Activated CD4-positive, alpha-beta memory T cell treated with anti-CD3 and anti-CD28 coated beads for 36 hours (primary cell): ENCODE results near the gene ALOX5. TPM values are rescaled to one million over a fixed set of nuclear protein-coding genes. Genes with fewer than 3 reads are reported as not detected.

Source experiments
- CTCF ChIA-PET: fragments of 350-600 bp; sonication (Branson Sonifier 250); formaldehyde crosslinking; loops from one replicate; lab custom pipeline; 2021; ENCODE audit warnings: antibody characterized with exemption, inconsistent platforms; lab: Charles Lee
- POLR2A ChIA-PET: fragments of 350-600 bp; sonication (Branson Sonifier 250); formaldehyde crosslinking; loops from one replicate; lab custom pipeline; 2021; ENCODE audit warnings: antibody characterized with exemption; lab: Charles Lee
- DNase-seq: peaks from one replicate; pipeline ENCODE4 v3.0.0-alpha.2; 2020
- H3K27ac Mint-ChIP-seq: one replicate; pipeline ENCODE4 v1.8.0; 2021; ENCODE audit warnings: mixed read lengths
- H3K27me3 Mint-ChIP-seq: one replicate; pipeline ENCODE4 v1.8.0; 2021; ENCODE audit warnings: mixed read lengths
- H3K36me3 Mint-ChIP-seq: one replicate; pipeline ENCODE4 v1.8.0; 2021; ENCODE audit warnings: mixed read lengths
- H3K4me1 Mint-ChIP-seq: one replicate; pipeline ENCODE4 v1.8.0; 2021; ENCODE audit warnings: low read depth, mixed read lengths
- H3K4me3 Mint-ChIP-seq: one replicate; pipeline ENCODE4 v1.8.0; 2021; ENCODE audit warnings: mild to moderate bottlenecking, mixed read lengths
- H3K9me3 Mint-ChIP-seq: one replicate; pipeline ENCODE4 v1.8.0; 2021; ENCODE audit warnings: mixed read lengths
- intact Hi-C: fragments of 100-400 bp; cut with micrococcal nuclease; formaldehyde crosslinking; loops from one replicate; pipeline ENCODE4 v1.15.1; 2023
- total RNA-seq, 2 experiments: library from RNA; stranded (reverse); gene quantifications; one replicate each; pipeline ENCODE4 v1.2.3, GENCODE V29; 2021

ALOX5 gene
- total RNA-seq, 2 experiments from 2014 or later, result 1.1 to 1.3 TPM

DNA sequence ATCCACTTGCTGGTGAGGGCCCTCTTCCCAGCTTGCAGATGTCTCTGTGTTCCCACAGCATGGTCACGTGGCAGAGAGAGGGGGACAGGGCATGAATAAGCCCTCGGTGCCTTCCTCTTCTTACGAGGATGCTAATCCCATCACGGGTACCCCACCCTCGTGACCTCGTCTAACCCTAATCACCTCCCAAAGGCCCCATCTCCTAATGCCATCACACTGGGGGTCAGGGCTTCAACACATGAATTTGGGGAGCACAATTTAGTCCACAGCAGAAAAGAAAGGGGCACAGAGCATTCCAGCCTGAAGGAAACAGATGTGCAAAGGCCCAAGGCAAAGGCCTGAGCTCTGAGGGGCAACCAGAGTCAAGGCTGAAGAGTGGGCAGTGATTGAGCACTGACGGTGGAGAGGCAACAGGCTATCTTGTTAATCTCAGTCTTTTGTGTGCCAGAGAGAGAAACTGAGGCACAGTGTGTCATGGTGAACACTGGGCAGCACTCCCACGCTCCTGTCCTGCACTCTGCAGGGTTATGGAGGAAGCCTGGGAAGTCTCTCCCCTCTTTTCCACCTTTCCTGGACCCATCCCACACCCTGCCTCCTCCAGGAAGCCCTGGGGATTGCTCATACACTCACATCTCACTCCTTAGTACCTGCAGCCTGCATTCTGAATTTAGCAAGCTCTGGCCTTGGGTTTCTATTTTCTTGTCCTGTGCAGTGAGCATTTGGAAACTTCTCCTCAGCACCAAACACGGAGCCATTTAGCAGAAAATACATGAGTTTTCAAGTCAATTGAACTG is 49.0 kb downstream of the ALOX5 start:
- Mint-ChIP-seq H3K36me3 (no peaks in the 10 kb centered on the region), H3K9me3 (no peaks in the 10 kb centered on the region), H3K27me3 (peaks cover 8% of the 10 kb centered on the region), H3K4me1 (peaks cover 47% of the 10 kb centered on the region), H3K27ac (no peak overlapping the region), H3K4me3 (no peak overlapping the region)
- POLR2A ChIA-PET, result no interaction called here
- intact Hi-C loops, result no loop called here
- no peak for DNase-seq
- CTCF ChIA-PET, result no interaction called here

DNA sequence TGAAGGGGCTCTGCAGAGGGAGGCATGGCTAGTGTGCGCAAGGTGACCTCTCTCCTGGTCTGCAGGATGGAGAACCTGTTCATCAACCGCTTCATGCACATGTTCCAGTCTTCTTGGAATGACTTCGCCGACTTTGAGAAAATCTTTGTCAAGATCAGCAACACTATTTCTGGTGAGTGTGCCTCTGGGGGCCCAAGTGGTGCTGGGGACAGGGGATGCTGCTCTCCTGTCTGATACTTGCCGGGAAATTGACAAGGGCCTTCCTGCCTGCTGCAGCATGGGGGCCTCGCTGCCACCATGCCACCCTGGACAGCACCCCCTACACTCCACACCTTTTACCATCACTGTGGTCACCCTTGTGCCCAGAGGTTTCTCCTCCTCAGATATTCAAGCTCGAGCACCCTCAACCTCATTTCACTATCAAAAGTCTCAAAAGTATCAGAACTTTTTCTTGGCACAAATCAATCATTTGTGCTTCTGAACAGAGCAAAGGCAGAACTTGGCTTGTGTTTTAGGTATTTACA is 50.0 kb downstream of the ALOX5 start:
- no peak for DNase-seq
- H3K9me3 Mint-ChIP-seq, result no peaks in the 10 kb centered on the region
- intact Hi-C loops, result no loop called here
- H3K4me1 Mint-ChIP-seq, result peaks cover 39% of the 10 kb centered on the region
- no peak overlapping the region for H3K27ac Mint-ChIP-seq
- no peaks in the 10 kb centered on the region for H3K36me3 Mint-ChIP-seq
- ChIA-PET POLR2A (no interaction called here), CTCF (no interaction called here)
- H3K4me3 Mint-ChIP-seq, result no peak overlapping the region
- H3K27me3 Mint-ChIP-seq, result peaks cover 3% of the 10 kb centered on the region

DNA sequence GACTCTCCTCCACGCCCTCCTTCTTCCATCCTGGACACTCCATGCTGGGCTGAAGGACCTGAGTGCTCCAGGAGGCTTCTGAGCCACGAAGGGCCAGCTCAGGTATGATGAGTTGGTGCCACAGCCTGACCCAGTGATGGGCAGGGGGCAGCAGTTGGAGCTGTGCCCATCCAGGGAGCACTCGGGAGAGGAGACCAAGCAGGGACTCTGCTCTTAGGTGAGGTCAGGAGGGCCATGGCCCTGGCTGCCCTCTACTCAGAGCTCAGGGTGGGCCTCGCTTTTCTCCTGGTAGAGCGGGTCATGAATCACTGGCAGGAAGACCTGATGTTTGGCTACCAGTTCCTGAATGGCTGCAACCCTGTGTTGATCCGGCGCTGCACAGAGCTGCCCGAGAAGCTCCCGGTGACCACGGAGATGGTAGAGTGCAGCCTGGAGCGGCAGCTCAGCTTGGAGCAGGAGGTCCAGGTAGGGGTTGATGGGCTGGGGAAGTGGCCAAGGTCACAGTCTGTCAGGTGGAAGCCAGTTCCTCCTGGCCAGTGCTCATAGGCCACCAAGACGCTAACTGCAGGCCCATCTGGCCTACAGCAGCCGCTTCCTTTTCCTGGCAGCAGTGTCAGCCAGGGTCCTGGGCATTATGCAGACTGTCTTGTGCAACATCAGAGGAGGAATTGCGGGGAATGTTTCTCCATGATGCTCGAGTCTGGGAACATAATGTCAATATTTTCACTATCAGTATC is 50.8 kb downstream of the ALOX5 start:
- ChIA-PET CTCF (interaction anchor here (1.2 kb wide), 1 partner anchor 40 kb away, joined by 4 read pairs; no protein-coding TSS in a partner anchor), POLR2A (no interaction called here)
- Mint-ChIP-seq H3K27me3 (no peaks in the 10 kb centered on the region), H3K4me3 (no peak overlapping the region), H3K4me1 (peaks cover 31% of the 10 kb centered on the region), H3K36me3 (no peaks in the 10 kb centered on the region), H3K9me3 (no peaks in the 10 kb centered on the region), H3K27ac (no peak overlapping the region)
- intact Hi-C loops, result no loop called here
- no peak for DNase-seq

DNA sequence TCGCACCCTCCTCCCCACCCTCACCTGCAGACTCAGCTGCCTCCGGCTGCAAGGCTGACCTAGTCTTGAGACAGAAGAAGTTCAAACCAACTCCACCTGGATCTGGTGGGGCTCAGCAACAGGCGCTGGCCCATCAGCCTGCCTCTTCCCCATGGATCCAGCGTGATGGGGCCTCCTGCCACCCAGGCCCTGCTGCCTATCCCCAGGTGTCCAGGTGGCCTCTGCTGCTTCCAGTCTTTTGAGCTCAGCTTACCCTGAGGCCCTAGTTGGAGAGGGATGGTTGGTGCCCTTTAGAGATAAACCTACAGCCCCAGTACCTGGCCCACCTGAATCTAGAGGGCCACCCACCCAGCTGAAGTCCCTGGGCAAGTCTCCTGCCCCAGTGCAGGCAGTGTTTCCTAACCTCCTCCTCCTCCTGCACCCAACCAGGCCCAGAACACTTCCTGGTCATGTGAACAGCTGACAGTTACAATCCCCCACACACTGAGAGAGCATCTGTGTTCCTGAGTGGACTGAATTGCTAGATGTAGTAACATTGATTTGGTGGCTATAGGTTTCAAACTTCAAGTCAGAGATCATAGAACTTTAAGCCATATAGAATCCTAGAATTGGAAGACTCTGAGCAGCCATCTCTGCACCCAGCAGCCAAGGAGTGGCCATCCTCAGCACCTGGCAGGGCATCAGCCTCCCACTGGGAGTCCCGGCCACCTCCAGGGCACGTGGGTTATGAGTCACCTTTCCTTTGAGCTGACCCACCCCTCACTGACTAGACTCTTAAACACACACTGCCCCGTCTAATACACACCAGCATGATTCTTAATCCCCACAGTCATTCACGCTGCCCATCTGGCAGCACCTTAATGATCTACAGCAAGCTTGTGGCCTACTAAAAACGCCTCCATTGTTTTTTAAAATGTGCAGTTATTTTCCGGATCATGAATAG is 51.9 kb downstream of the ALOX5 start:
- H3K27me3 Mint-ChIP-seq, result no peaks in the 10 kb centered on the region
- H3K27ac Mint-ChIP-seq, result no peak overlapping the region
- CTCF ChIA-PET, result interaction anchor here (1.2 kb wide), 1 partner anchor 39 kb away, joined by 4 read pairs; no protein-coding TSS in a partner anchor
- intact Hi-C loops, result no loop called here
- no peaks in the 10 kb centered on the region for H3K9me3 Mint-ChIP-seq
- no peaks in the 10 kb centered on the region for H3K36me3 Mint-ChIP-seq
- H3K4me1 Mint-ChIP-seq, result peaks cover 21% of the 10 kb centered on the region
- no peak for DNase-seq
- POLR2A ChIA-PET, result no interaction called here
- H3K4me3 Mint-ChIP-seq, result no peak overlapping the region

DNA sequence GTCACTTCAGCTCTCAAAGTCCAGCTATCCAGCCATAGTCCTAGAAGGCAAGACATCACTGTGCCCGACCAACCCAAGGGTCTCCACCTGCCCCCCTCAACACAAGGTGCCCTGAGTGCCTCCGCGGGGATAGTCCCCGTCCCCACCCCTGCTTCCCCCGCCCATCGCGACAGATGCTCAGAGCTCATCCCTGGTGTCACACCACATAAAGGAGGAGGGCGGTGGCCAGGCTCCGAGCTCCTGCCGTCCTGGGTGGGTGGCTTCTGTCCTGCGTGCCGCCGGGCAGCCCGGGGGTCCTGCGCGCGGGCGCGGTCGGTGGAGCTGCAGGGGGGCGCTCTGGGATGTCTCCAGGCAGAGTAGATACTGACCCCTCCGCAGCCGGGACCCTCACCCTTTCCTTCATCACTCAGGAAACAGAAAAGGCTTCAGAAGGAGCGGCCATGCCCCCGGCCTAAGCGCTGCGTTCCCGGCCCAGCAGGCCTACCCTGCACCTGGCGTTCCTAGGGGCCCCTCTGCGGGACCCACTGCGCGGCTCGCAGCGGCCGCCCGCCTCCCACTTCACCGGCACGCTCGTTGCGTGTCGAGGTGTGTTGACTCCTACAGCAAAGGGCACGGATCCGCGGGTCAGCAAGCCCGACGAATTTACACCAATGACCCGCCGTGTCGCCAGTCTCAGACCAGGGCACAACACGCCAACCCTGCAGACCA is 53.4 kb downstream of the ALOX5 start:
- Mint-ChIP-seq H3K4me3 (no peak overlapping the region), H3K9me3 (no peaks in the 10 kb centered on the region), H3K36me3 (no peaks in the 10 kb centered on the region), H3K4me1 (peaks cover 8% of the 10 kb centered on the region), H3K27ac (no peak overlapping the region), H3K27me3 (no peaks in the 10 kb centered on the region)
- ChIA-PET POLR2A (no interaction called here), CTCF (no interaction called here)
- intact Hi-C loops, result no loop called here
- DNase-seq, result no peak

DNA sequence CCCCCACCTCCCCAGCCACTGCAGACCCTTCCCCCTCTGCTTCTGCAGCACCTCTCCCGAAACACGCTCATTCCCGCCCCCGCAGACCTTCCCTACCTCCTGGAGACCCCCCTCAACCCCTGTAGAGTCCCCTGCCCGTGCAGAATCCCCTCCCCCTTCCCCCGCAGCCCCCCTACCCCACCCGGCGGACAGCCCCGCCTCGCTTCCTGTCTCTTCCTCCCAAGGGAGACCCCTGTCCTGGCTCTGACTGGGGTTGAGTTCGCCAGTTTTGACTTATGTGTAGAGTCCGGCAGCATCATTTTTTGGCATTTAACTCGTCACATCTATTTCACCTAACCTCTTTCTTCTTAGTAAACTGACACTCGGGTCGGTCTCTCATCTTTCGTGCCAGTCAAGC is 54.0 kb downstream of the ALOX5 start:
- Mint-ChIP-seq H3K4me3 (no peak overlapping the region), H3K36me3 (no peaks in the 10 kb centered on the region), H3K27ac (no peak overlapping the region), H3K4me1 (peaks cover 11% of the 10 kb centered on the region), H3K27me3 (no peaks in the 10 kb centered on the region), H3K9me3 (no peaks in the 10 kb centered on the region)
- ChIA-PET POLR2A (no interaction called here), CTCF (no interaction called here)
- intact Hi-C loops, result no loop called here
- no peak for DNase-seq

DNA sequence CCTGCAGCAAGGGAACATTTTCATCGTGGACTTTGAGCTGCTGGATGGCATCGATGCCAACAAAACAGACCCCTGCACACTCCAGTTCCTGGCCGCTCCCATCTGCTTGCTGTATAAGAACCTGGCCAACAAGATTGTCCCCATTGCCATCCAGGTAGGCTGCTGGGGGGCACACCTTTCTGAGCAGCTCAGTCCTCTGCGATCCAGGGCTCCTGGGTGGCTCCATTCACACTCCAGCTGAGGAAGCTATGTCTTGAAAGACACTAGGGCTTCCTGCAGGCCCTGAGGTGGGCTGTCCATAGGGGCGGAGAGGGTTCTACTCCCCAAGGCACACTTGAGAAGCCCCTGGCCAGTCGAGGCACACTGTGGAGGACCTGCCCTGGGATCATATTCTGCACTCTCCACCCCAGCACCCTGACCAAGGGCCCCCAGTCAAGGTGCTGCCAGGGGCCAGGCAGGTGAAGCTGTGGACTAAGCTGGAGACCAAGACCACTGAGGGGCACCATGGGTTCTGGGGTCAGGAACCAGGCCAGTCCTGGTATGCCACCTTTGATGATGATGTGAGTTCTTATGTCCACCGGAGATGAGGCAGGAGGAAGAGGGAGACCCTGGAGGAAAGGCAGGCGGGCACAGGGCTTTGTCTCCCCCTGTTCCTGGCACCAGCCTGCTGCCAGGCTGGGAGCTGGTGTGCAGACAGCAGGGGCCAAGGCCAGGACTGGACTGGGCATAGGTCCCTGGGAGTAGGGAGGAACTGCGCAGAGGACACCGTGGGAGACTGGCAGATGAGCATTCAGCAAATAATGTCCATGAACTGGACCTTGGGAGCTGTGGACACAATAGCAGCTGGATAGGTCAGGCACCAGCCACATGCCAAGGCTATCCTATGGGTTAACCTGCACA is 54.8 kb downstream of the ALOX5 start:
- H3K4me1 Mint-ChIP-seq, result peaks cover 20% of the 10 kb centered on the region
- CTCF ChIA-PET, result no interaction called here
- no peaks in the 10 kb centered on the region for H3K9me3 Mint-ChIP-seq
- DNase-seq, result no peak
- no peaks in the 10 kb centered on the region for H3K36me3 Mint-ChIP-seq
- POLR2A ChIA-PET, result no interaction called here
- H3K4me3 Mint-ChIP-seq, result no peak overlapping the region
- no peak overlapping the region for H3K27ac Mint-ChIP-seq
- intact Hi-C loops, result no loop called here
- no peaks in the 10 kb centered on the region for H3K27me3 Mint-ChIP-seq

DNA sequence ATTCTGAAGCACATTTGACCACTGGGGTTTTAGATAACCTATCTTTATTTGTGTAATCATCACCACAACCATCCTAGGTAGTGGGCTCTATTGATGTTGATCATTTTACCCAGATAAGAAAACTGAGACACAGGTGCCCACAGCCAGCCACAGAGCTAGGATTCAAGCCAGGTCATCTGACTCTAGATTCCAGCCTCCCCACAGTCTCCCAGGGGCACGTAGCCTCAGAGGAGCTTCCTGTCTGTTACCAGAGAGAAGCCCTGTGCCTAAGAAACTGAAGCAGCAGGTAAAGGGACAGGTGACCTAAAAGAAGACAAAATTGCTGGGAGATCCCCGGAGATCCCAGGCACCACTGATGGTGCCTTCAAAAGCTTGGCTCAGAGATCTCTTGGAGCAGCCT is 55.8 kb downstream of the ALOX5 start:
- Mint-ChIP-seq H3K27ac (no peak overlapping the region), H3K27me3 (no peaks in the 10 kb centered on the region), H3K4me1 (peaks cover 26% of the 10 kb centered on the region), H3K36me3 (no peaks in the 10 kb centered on the region), H3K4me3 (no peak overlapping the region), H3K9me3 (no peaks in the 10 kb centered on the region)
- ChIA-PET POLR2A (no interaction called here), CTCF (interaction anchor here (0.7 kb wide), 1 partner anchor 150 kb away, joined by 3 read pairs; no protein-coding TSS in a partner anchor)
- intact Hi-C loops, result no loop called here
- DNase-seq, result no peak

DNA sequence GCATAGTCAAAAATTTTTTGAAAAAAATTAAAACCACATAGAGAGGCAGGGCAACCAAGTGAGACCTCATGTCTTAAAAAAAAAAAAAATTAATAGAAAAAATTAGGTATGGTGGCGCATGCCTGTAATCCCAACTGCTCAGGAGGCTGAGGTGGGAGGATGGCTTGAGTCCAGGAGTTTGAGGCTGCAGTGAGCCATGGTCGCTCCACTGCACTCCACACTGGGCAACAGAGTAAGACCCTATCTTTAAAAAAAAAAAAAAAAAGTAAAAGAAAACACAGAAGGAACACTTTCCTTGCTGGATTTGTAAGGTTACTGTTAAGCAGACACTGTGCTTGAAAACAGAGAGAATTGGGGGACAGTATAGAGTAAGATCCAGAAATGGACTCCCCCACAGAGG is 58.1 kb downstream of the ALOX5 start:
- H3K4me1 Mint-ChIP-seq, result peaks cover 18% of the 10 kb centered on the region
- DNase-seq, result no peak
- CTCF ChIA-PET, result interaction anchor here (1.5 kb wide), 1 partner anchor 182 kb away, joined by 3 read pairs; no protein-coding TSS in a partner anchor
- H3K27ac Mint-ChIP-seq, result no peak overlapping the region
- H3K27me3 Mint-ChIP-seq, result no peaks in the 10 kb centered on the region
- no peaks in the 10 kb centered on the region for H3K36me3 Mint-ChIP-seq
- intact Hi-C loops, result no loop called here
- no peak overlapping the region for H3K4me3 Mint-ChIP-seq
- POLR2A ChIA-PET, result no interaction called here
- H3K9me3 Mint-ChIP-seq, result peaks cover 2% of the 10 kb centered on the region

DNA sequence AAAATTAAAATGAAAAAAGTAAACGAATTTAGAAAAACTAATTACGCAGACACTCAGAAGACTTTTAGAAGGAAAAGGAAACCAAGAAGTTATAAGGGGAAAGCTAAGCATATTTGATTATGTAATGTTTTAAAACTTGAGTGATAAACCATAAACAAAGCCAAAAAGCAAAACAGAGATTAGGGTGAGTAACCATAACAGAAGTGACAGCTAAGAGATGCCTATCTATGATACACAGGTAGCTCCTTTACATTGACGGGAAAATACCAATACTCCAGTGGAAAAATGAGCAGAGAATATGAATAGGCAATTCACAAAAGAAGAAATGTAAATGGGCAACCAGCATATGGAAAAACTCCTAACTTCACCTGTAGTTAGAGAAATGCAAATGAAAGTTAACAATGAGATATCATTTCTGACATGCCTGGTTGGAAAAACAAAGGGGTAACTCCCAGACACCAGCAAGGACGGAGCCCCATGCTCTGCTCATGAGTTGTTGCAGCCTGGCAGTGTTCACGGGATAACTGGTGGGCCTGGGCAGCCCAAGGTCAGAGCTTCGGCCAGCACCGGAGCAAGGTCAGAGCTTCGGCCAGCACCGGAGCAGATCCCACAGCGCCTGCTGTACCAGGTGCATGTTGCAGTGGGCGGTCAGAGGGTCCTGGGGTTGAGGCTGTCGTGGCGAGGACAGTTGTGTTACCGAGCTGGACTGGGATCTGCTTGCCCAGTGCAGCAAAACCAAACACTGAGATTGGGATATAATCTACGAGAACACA is 58.9 kb downstream of the ALOX5 start:
- intact Hi-C loops, result no loop called here
- Mint-ChIP-seq H3K4me1 (peaks cover 18% of the 10 kb centered on the region), H3K9me3 (peaks cover 2% of the 10 kb centered on the region), H3K36me3 (no peaks in the 10 kb centered on the region), H3K27me3 (no peaks in the 10 kb centered on the region), H3K27ac (no peak overlapping the region), H3K4me3 (no peak overlapping the region)
- DNase-seq, result no peak
- ChIA-PET CTCF (interaction anchor here (1.5 kb wide), 1 partner anchor 183 kb away, joined by 3 read pairs; no protein-coding TSS in a partner anchor), POLR2A (no interaction called here)
